ENCODE data around the gene OIT3. TPM values are rescaled to one million over a fixed set of nuclear protein-coding genes. Genes with fewer than 3 reads are reported as not detected.
A peak's percentile ranks its signal among the peaks of the same experiment; 100 is the strongest.
"Not testable (repeated sequence)": the region's sequence is repeated elsewhere in the genome, so short reads cannot be mapped to it uniquely, and the experiment has no call there.

Gene OIT3
- polyA plus RNA-seq, 1 donor, result 10.3 TPM

DNA sequence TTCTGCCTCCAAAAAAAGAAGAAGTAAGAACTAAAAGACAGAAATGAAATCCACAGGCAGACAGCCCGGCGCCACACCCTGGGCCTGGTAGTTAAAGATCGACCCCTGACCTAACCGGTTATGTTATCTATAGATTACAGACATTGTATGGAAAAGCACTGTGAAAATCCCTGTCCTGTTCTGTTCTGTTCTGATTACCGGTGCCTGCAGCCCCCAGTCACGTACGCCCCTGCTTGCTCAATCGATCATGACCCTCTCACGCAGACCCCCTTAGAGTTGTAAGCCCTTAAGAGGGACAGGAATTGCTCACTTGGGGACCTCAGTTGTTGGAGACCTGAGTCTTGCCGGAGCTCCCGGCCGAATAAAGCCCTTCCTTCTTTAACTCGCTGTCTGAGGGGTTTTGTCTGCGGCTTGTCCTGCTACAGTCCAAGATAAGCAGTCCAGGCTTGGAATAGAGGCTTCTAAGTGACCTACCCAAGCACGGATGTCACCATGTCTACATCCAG lies 10.5 kb downstream of the OIT3 start:
- DNase-seq, result not testable (repeated sequence)

DNA sequence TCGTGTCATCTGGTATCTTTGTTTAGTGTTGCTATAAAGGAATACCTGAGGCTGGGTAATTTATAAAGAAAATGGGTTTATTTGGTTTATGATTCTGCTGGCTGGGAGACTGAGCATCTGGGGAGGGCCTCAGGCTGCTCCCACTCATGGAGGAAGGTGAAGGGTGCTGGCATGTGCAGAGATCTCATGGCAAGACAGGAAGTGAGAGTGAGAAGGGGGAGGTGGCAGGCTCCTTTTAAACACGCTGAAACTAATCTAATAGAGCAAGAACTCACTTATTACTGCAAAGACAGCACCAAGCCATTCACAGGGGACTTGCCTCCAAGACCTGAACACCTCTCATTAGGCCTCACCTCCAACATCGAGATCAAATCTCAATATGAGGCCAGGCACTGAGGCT lies 11.3 kb downstream of the OIT3 start:
- DNase-seq, result no peak

DNA sequence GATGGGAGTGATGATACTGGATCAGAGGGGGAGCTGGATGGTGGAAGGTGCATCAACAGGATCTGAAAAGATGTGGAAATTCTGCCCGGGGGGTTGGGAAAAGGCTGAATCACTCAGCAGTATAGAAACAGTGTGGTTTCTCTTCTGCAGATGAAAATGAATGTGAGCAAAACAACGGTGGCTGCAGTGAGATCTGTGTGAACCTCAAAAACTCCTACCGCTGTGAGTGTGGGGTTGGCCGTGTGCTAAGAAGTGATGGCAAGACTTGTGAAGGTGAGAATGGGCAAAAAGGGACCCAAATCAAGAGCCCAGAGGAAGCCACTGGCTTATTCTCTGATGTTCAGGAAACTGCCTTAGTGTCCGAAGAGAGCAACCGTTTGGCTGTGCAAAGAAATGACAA lies 12.9 kb downstream of the OIT3 start:
- no peak for DNase-seq

DNA sequence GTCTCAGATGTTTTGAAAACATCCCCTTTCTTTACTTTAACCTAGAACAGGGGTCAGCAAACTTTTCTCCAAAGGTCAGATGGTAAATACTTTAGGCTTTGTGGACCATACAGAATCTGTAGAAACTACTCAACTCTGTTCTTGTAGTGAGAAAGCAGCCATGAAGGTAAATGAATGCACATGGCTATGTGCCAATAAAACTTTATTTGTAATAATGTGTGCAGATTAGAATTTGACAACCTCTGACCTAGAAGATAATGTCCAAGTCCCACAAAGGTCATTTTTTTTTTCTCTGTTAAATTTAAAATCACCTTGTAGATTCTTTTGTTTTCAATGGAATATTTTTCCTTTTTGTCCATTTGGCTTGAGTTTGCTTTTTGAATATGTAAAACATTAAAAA lies 17.2 kb downstream of the OIT3 start:
- DNase-seq, result no peak

GRCh38 chr10:72911758-72912157 lies 18.2 kb downstream of the OIT3 start:
- DNase-seq, result no peak

GRCh38 chr10:72912736-72913135 lies 19.2 kb downstream of the OIT3 start:
- DNase-seq, result no peak

DNA sequence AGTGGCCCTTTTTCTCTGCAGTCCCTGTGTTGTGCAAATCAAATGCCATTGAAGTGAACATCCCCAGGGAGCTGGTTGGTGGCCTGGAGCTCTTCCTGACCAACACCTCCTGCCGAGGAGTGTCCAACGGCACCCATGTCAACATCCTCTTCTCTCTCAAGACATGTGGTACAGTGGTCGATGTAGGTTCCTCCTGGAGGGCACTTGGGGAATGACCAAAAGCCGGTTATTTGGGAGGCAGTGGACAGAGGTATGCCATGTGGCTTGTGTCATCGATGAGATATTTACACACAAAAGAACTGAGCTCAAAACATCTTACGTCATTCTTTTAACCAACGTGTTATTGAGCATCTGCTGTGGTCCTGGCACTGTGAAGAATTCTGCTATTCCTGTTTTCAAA lies 19.7 kb downstream of the OIT3 start:
- no peak for DNase-seq

GRCh38 chr10:72917201-72917600 lies 23.7 kb downstream of the OIT3 start:
- not testable (repeated sequence) for DNase-seq

DNA sequence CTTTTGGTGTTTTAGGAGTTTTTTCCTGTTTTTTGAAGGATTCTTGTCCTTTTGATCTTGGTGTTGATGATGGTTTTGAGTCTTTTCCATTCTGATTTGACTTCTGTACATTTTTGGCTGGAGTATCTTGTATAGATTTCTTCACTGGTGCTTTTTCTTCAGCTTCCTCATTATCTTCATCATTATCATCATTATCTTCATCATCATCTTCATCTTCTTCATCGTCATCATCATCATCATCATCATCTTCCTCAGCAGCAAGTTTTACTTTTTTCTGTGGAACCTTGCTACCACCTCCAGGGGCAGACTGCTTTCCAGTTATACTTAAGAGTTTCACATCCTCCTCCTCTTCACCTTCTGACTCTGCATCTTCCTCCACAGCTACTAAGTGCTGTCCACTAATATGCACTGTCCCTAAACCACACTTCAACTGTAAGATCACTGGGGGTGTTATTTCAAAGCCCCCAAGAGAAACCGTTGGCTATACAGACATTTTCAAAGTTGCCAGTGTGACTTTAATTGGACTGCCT lies 24.3 kb downstream of the OIT3 start:
- not testable (repeated sequence) for DNase-seq

DNA sequence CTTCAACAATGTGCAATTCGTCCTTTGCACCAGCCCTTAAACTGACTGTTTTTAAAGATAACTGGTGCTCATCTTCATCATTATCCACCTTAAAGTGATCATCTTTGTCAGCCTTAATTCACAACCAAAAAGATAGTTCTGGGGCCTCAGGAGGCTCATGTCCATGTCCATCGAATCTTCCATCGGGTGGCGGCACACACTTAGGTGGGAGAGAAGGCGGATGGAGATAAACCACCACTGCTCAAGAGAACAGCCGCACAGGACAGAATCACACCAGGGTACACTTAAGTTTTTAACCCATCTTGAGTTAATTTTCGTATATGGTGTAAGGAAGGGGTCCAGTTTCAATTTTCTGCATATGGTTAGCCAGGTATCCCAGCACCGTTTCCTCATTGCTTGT lies 24.8 kb downstream of the OIT3 start:
- no peak for DNase-seq

GRCh38 chr10:72921147-72921683 lies 27.7 kb downstream of the OIT3 start:
- DNase-seq, result not testable (repeated sequence)

DNA sequence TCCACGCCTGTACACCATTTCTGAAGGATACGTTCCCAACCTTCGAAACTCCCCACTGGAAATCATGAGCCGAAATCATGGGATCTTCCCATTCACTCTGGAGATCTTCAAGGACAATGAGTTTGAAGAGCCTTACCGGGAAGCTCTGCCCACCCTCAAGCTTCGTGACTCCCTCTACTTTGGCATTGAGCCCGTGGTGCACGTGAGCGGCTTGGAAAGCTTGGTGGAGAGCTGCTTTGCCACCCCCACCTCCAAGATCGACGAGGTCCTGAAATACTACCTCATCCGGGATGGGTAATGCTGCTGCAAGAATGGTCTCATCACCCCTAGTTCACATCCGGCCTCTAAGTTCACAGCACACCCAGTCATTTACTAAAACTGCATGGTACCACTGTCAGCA lies 30.8 kb downstream of the OIT3 start:
- no peak for DNase-seq

DNA sequence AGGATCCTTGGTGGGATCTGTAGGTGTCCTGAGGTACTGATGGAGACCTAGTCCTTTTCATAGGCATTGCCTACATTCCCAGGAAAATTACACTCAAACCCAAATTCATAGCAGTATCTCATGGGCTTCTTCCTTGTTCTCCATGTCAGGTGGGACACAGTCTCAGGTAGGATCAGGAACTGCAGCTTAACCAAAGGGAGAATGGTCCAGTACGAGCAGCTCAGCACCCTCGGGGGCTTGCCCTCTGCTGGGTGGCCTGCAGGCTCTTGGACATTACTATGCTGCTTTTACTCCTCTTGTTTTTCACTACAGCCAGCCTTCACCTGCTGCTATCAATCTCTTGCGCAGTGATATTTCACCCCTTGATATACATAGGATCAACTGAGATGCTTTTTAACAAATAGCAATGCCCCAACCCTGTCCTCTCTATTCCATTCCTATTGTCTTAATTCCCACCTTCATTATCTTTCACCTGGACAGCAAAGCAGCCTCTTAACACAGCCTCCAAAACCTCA lies 32.5 kb downstream of the OIT3 start:
- DNase-seq, result no peak

- DNase-seq, result no peak
Observed at GRCh38 chr10:72927485-72927884, 33.9 kb downstream of the OIT3 start.

DNA sequence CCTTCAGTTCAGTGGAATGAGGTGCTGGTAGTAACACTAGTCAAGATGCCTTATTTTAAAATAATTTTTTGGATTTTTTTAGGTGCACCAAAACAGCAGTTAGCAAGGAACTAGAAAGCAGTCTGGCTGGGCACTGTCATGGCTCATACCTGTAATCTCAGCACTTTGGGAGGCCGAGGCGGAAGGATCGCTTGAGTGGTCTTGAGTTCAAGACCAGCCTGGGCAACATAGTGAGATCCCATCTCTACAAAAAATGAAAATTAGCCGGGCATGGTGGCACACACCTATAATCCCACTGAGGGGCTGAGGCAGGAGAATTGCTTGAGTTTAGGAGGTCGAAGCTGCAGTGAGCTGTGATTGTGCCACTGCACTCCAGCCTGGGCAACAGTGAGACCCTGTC lies 35.3 kb downstream of the OIT3 start:
- DNase-seq, result no peak

DNA sequence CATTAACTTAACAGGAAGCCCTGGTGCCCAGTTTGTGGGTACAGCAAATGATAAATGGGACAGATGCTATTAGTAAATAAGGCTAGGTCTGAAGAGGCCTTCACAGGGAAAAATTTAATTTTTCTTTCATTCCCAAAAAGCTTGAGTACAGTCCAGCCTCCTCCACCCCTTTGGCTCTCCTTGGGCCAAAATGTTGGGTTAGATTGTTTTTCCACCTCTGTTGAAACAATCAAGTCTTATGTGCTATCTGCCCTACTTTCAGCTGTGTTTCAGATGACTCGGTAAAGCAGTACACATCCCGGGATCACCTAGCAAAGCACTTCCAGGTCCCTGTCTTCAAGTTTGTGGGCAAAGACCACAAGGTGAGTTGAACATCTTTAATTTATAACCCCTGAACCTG lies 36.7 kb downstream of the OIT3 start:
- DNase-seq, result peak; percentile 58

GRCh38 chr10:72932259-72933015 lies 38.9 kb downstream of the OIT3 start:
- no peak for DNase-seq

DNA sequence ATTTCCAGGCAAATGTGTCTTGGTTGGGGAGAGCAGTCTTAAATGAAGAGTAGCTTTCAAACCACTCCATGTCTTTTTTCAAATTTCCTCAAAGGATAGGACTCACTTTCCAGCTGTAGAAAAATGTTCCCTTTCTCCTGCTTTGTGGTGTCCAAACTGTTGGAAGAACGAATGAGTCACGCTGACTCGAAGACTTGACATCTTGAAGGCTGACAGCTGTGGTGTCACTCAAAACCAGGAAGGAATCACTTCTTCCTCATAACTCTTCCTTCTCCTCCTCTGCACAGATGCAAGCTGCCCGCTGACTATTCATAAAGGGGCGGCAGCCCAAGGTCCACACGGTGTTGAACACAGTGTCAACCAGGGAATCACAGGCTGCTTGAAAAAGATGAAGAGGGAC lies 41.8 kb downstream of the OIT3 start:
- no peak for DNase-seq

DNA sequence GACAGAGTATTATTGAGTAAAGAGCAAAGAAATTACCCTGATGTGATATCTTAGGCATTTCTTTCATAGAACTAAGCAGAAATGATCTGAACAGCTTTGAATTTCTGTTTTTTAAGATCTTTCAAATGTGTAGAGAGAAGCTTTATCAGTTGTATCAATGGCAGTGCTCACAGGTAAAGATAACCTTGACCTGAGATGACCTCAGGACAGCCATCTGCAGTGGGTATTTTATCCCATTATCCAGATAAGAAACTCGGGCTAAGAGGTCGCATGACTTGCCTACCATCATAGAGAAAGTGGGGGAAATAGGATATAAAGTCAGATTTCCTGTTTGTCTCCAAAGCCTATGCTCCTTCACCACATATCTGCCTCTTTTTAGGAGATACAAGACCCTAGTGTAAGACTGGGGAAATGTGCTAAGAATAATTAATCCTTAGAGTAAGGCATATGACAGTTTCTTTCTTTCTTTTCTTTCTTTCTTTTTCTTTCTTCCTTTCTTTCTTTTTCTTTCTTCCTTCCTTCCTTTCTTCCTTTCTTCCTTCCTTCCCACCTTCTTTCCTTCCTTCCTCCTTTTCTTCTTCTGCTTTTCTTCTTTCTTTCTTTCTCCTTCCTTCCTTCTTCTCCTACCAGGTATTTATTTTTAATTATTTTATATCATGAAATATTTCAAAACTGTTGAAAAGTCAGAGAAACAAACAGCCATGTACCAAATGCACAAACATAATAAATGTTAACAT lies 50.1 kb downstream of the OIT3 start:
- no peak for DNase-seq

DNA sequence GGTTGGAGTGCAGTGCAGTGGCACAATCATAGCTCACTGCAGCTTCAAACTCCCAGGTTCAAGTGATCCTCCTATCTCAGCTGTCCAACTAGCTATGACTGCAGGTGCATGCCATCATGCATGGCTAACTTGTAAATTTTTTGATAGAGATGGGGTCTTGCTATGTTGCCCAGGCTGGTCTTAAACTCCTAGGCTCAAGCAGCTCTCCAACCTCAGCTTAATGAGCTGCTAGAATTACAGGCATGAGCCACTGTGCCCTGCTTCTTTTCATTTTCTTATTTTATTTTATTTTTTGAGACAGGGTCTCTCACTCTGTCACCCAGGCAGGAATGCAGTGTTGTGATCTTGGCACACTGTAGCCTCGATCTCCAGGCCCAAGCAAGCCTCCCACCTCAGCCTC lies 53.4 kb downstream of the OIT3 start:
- no peak for DNase-seq

- DNase-seq, result no peak
Observed at GRCh38 chr10:72948762-72949161, 55.2 kb downstream of the OIT3 start.

DNA sequence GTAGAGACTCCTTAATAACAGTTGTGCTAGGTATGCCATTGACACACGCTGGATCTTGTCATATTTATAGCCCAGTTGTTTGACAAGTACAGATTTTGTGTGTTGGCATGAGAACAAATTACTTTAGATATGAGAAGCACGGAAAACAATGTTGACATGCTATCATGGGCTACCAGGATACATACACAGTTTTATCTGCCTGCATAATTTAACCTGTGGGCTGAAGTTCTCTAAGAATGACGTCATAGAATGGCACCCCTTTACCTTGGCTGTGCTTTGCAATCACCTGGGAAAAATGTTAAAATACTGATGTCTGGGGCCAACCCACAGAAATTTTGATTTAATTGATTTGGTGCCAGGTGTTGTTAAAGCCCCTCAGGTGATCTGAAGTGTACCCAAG lies 58.2 kb downstream of the OIT3 start:
- DNase-seq, result no peak

DNA sequence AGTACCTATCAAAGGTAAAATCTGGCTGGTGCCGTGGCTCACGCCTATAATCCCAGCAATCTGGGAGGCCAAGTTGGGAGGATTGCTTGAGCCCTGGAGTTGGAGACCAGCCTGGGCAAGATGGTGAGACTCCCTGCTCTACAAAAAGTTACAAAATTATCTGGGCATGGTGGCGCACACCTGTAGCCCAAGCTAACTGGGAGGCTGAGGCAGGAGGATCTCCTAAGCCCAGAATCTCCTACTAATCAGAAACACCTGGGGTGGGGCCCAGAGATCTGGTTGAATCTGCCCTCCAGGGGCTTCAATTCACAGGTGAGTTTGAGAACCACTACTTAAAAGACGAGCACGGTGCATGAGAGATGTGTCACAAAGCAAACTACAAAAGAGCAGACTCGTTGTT lies 58.6 kb downstream of the OIT3 start:
- DNase-seq, result no peak
